Body of pancreas (tissue), 4 donors: ENCODE results near the gene PEPD. TPM values are rescaled to one million over a fixed set of nuclear protein-coding genes. Genes with fewer than 3 reads are reported as not detected.

Experiments used
- ATAC-seq: fragments of 150-250 bp; one replicate; pipeline ENCODE4 v1.9.1; 2016
- DNase-seq, 4 donors: peaks; one replicate each; pipeline ENCODE4 v3.0.0-alpha.2; 2019
- H3K27ac ChIP-seq, 4 donors: fragments of 200-600 bp; sonication (generic); 1 replicate in 3 of 4; 2 replicates in 1 of 4; pipeline versions ENCODE4 v1.5.1 to v1.6.1; 2016 to 2019; ENCODE audit warnings: mild to moderate bottlenecking in 1 of 4, mixed read lengths in 1 of 4, moderate library complexity in 1 of 4
- H3K27me3 ChIP-seq, 2 donors: fragments of 200-600 bp; sonication (generic); one replicate each; pipeline ENCODE4 v1.6.0; 2016; ENCODE audit warnings: mild to moderate bottlenecking in 1 of 2
- H3K36me3 ChIP-seq, 2 donors: fragments of 200-600 bp; sonication (generic); replicated peaks in 1 of 2; 2 replicates each; pipeline ENCODE4 v1.5.1; 2016; ENCODE audit warnings: low read depth in 2 of 2; ENCODE audit not compliant: insufficient read depth in 1 of 2
- H3K4me1 ChIP-seq: fragments of 200-600 bp; sonication (generic); one replicate; pipeline ENCODE4 v1.6.0; 2016
- H3K4me3 ChIP-seq, 2 donors: fragments of 200-600 bp; sonication (generic); 1 replicate in 1 of 2; 2 replicates in 1 of 2; pipeline ENCODE4 v1.5.1; 2016 to 2019
- H3K9me3 ChIP-seq, 3 donors: fragments of 200-600 bp; sonication (generic); 1 replicate in 2 of 3; 2 replicates in 1 of 3; pipeline ENCODE4 v1.5.1; 2016
- CTCF ChIP-seq, 7 experiments: fragments of 450-650 bp in 4 of 7; fragments of 200-600 bp in 3 of 7; sonication (generic) in 3 of 7; IDR thresholded peaks; one replicate each; pipeline ENCODE4 v1.5.1; 2016 to 2019; ENCODE audit warnings: antibody characterized with exemption in 7 of 7
- POLR2A ChIP-seq, 3 donors: fragments of 450-650 bp; IDR thresholded peaks; one replicate each; pipeline ENCODE4 v1.6.1; 2016; ENCODE audit warnings: antibody characterized with exemption in 3 of 3, mild to moderate bottlenecking in 2 of 3
- WGBS, 2 donors: methylation state at CpG; one replicate each; pipeline ENCODE4 v1.1.5; 2017; 5-methylcytosine and 5-hydroxymethylcytosine counted together
- intact Hi-C: fragments of 100-400 bp; cut with DNase I; formaldehyde crosslinking; loops from one replicate; pipeline ENCODE4 v1.15.1; 2023
- total RNA-seq, 2 donors: library from RNA; depleted of rRNA; stranded (reverse); fragments of >200 nt; gene quantifications; one replicate each; pipeline ENCODE4 v1.1.0, GENCODE V29; 2016

PEPD gene
- total RNA-seq, 2 donors from 2014 or later = 33.2 to 54.7 TPM

- H3K27me3 ChIP-seq = no peaks in the 10 kb centered on the region
- TF ChIP-seq POLR2A (IDR thresholded peaks at IDR 0.05) = no peak
- no peak for TF ChIP-seq CTCF (IDR thresholded peaks at IDR 0.05)
- WGBS, 2 donors = 61 to 83% methylated on average over 6 to 9 of the region's 9 CpGs
- no peak overlapping the region for H3K27ac ChIP-seq
- ATAC-seq = no peak
- H3K4me3 ChIP-seq = no peak overlapping the region
- intact Hi-C loops = no loop called here
- DNase-seq = no peak
- no peaks in the 10 kb centered on the region for H3K9me3 ChIP-seq
- no peaks in the 10 kb centered on the region for H3K4me1 ChIP-seq
- no peaks in the 10 kb centered on the region for H3K36me3 ChIP-seq
These were observed 23.8 kb upstream of the PEPD start for GRCh38 chr19:33545217-33545981.

- Histone ChIP-seq H3K27ac (no peak overlapping the region), H3K36me3 (no peaks in the 10 kb centered on the region), H3K27me3 (no peaks in the 10 kb centered on the region), H3K9me3 (no peaks in the 10 kb centered on the region), H3K4me1 (no peaks in the 10 kb centered on the region), H3K4me3 (no peak overlapping the region)
- 39 to 42% methylated on average over 8 of the region's 8 CpGs for WGBS, 2 donors
- DNase-seq = no peak
- TF ChIP-seq CTCF (IDR thresholded peaks at IDR 0.05) (no peak), POLR2A (IDR thresholded peaks at IDR 0.05) (no peak)
- no peak for ATAC-seq
- intact Hi-C loops = no loop called here
These were observed 13.6 kb upstream of the PEPD start for GRCh38 chr19:33535226-33535625.

- ATAC-seq = no peak
- WGBS, 2 donors = 2 to 14% methylated on average over 3 to 6 of the region's 6 CpGs
These were observed 11.4 kb upstream of the PEPD start for GRCh38 chr19:33532859-33533460.

GRCh38 chr19:33530842-33531241, 9.3 kb upstream of the PEPD start:
- 33 to 45% methylated on average over 2 to 4 of the region's 4 CpGs for WGBS, 2 donors
- DNase-seq = no peak
- H3K27me3 ChIP-seq = no peaks in the 10 kb centered on the region
- TF ChIP-seq POLR2A (IDR thresholded peaks at IDR 0.05) = no peak
- no peaks in the 10 kb centered on the region for H3K4me1 ChIP-seq
- H3K27ac ChIP-seq = no peak overlapping the region
- H3K4me3 ChIP-seq = no peak overlapping the region
- H3K9me3 ChIP-seq = no peaks in the 10 kb centered on the region
- H3K36me3 ChIP-seq = no peaks in the 10 kb centered on the region
- no peak for ATAC-seq
- intact Hi-C loops = no loop called here

More at GRCh38 chr19:33532859-33533460, 11.4 kb upstream of the PEPD start:
- Histone ChIP-seq H3K4me1 (no peaks in the 10 kb centered on the region), H3K9me3 (no peaks in the 10 kb centered on the region), H3K36me3 (no peaks in the 10 kb centered on the region), H3K27me3 (no peaks in the 10 kb centered on the region), H3K27ac (no peak overlapping the region), H3K4me3 (no peak overlapping the region)
- intact Hi-C loops = no loop called here
- TF ChIP-seq POLR2A (IDR thresholded peaks at IDR 0.05) = no peak
- TF ChIP-seq CTCF (IDR thresholded peaks at IDR 0.05) = no peak
- no peak for DNase-seq

- no peak overlapping the region for H3K4me3 ChIP-seq
- DNase-seq = no peak
- no peaks in the 10 kb centered on the region for H3K36me3 ChIP-seq
- H3K27ac ChIP-seq = no peak overlapping the region
- intact Hi-C loops = no loop called here
- H3K9me3 ChIP-seq = no peaks in the 10 kb centered on the region
- no peaks in the 10 kb centered on the region for H3K27me3 ChIP-seq
- no peak for ATAC-seq
- 19 to 21% methylated on average over 3 of the region's 3 CpGs for WGBS, 2 donors
- no peaks in the 10 kb centered on the region for H3K4me1 ChIP-seq
- TF ChIP-seq POLR2A (IDR thresholded peaks at IDR 0.05) = no peak
These were observed 8.7 kb upstream of the PEPD start for GRCh38 chr19:33530296-33530695.
